22Rv1 (cell line): ENCODE data around the gene LIN52.

Experiments used
- CTCF ChIP-seq: fragments of 450-650 bp; IDR thresholded peaks from 2 replicates; pipeline ENCODE4 v1.5.1; 2017; ENCODE audit warnings: mild to moderate bottlenecking
- ZFX ChIP-seq: fragments of 450-650 bp; IDR thresholded peaks from 2 replicates; pipeline ENCODE4 v1.6.1; 2017; ENCODE audit warnings: antibody characterized with exemption, borderline replicate concordance

- no peak for TF ChIP-seq CTCF
- no peak for TF ChIP-seq ZFX
Observed at GRCh38 chr14:74249433-74250375, 164.9 kb downstream of the LIN52 start.
